Glomerular endothelial cell (primary cell): ENCODE results near the gene C1S. TPM values are rescaled to one million over a fixed set of nuclear protein-coding genes. Genes with fewer than 3 reads are reported as not detected.
"Not testable (repeated sequence)": the region's sequence is repeated elsewhere in the genome, so short reads cannot be mapped to it uniquely, and the experiment has no call there.

Experiments
- DNase-seq: peaks from one replicate; pipeline ENCODE4 v3.0.0-alpha.2; 2011; ENCODE audit warnings: low read depth, low spot score; ENCODE audit errors: extremely low read depth
- total RNA-seq: library from RNA; depleted of rRNA; stranded (reverse); fragments of >200 nt; gene quantifications from 2 replicates; pipeline ENCODE4 v1.2.3, GENCODE V29; 2015

C1S gene
- total RNA-seq, 1 donor from 2014 or later, result 0.64 TPM

DNA sequence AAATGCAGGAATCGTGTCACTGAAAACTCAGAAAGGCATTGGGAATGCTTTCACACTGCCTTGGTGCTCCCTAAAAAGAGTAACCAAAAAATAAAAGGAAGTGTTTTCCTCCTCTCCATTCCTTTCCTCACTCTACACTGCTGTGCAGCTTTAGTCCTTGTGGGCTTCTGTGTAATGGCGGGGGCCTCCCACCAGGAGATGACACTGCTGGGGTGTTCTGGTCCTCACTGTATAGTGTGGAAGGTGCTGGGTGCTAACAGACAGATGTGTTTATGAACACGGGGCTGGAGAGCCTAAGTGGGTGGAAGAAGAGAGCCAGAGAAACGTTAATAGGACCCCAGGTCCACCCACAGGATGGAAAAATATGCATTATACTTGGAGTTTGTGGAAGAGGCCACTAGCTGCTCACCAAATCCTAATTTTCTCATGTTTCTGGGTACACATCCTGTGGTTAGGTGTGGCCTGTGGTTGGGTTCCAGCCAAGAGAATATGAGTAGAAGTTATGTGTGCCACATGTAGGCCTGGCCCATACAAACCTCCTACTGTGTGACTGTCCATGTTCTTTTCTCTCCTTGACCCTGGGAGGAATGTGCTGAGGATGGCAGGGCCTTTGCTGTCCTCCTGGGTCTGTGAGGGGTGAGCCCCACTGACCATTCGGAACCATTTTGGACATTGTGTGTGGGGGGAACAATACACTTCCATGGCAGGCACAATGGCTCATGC, 14.0 kb upstream of the C1S start:
- no peak for DNase-seq

DNA sequence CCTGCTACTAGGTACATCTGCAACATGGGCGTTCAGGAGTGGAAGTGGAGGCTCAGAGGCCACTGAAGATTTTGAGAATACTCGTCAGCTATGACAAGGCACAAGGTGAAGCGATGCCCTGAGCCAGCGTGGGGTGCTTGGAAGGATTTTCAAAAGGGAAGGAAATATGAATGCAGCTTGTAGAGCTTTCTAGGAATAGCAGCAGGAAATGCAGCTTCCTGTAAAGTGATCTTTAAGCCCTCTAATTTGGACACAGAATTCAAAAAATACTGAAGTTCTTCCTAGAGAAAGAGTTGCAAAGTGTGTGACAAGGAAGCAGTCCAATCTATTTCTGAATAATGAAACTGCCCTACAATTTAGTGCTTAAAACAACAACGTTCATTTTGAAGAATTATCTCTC, 13.2 kb upstream of the C1S start:
- DNase-seq, result no peak

DNA sequence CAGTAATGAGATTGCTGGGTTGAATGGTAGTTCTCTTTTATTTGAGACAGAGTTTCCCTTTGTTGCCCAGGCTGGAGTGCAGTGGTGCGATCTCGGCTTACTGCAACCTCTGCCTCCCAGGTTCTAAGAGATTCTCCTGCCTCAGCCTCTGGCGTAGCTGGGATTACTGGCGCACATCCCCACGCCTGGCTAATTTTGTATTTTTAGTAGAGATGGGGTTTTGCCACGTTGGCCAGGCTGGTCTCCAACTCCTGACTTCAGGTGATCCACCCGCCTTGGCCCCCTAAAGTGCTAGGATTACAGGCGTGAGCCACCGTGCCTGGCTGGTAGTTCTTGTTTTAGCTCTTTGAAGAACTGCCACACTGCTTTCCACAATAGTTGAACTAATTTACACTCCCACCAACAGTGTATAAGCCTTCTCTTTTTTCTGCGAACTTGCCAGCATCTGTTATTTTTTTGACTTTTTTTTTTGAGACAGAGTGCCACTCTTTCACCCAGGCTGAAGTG, 11.0 kb upstream of the C1S start:
- DNase-seq, result not testable (repeated sequence)

DNA sequence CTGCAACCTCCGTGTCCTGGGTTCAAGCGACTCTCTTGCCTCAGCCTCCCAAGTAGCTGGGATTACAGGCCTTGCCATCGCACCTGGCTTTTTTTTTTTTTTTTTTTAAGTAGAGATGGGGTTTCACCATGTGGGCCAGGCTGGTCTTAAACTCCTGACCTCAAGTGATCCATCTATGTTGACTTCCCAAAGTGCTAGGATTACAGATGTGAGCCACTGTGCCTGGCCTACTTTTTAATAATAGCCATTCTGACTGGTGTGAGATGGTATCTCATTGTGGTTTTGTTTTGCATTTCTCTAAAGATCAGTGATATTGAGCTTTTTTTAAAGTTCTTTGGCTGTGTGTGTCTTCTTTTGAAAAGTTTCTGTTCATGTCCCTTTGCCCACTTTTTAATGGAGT, 10.5 kb upstream of the C1S start:
- not testable (repeated sequence) for DNase-seq

DNA sequence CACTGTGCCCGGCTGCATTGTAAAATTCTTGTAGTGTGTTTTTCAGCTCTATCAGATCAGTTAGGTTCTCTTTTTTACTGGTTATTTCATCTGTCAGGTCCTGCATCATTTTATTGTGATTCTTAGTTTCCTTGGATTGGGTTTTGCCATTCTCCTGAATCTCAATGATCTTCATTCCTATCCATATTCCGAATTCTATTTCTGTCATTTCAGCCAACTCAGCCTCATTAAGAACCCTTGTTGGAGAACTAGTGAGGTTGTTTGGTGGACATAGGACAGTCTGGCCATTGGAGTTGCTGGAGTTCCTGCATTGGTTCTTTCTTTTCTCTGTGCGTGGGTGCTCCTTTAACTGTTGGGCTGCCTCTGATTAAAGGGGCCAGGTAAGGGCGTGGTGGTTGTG, 5.6 kb upstream of the C1S start:
- DNase-seq, result no peak

DNA sequence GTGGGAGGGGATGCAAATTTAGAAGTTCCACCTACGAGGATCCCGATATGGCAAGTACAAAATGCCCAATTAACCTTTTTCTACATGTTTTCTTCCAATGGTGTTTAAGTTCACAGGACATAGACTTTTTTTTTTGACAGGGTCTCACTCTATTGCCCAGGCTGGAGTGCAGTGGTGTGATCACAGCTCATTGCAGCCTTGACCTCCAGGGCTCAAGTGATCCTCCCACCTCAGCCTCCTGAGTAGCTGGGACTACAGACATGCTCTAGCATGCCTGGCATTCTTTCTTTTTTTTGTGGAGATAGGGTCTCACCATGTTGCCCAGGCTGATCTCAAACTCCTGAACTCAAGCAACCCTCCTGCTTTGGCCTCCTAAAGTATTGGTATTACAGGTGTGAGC, 4.8 kb upstream of the C1S start:
- DNase-seq, result not testable (repeated sequence)

DNA sequence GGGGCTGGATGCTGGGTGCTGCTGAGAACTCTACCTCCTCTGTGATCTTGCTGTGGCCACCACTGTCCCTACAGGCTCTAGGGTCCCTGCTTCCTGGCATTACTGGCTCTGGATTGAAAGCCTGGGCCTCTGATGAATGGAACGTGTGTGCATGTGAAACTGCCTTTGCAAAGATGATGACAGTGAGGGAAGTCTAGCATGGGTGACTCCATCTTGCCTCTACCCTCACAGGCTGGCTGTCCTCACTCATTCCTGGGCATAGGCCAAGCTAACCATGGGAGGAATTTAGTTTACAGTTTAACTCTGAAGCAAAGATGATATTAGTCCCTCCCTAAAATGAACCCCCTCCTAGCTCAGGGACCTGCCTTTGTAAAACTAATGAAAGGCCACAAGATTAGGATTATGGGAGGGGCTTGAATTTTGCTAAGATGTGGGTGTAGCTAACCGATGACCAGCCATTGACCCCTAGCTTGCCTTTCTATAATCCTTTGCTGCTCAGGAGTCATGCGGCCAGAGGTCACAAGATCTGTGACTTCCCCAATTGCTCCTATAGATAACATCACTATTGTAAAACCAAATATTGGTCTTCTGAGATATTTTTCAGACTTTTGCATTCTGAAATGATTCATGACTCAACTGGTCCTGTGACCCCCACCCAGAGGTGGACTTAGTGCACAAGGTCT, 2.2 kb upstream of the C1S start:
- DNase-seq, result no peak

DNA sequence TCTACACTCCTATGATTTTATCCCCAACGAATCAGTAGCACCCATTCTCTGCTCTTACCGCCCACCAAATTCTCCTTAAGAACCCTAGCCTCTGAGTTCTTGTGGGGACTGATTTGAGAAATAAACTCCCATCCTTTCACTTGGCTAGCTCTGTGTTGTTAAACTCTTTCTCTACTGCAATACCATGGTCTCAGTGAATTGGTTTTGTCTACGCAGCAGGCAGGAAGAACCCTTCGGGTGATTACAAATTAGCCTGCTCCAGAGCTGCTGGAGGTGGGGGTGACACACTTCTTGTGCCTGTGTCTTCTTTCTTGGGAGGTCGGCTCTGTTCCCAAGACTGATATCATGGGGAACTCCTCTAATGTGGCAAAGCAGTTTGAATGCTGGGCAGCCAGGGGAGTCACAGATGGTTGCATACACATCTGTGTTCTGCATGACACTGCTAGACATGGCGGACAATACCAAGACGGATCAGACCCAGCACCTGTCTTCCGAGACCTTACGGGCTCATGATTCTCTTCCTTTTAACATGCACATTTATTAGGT, 1.6 kb upstream of the C1S start:
- DNase-seq, result no peak

DNA sequence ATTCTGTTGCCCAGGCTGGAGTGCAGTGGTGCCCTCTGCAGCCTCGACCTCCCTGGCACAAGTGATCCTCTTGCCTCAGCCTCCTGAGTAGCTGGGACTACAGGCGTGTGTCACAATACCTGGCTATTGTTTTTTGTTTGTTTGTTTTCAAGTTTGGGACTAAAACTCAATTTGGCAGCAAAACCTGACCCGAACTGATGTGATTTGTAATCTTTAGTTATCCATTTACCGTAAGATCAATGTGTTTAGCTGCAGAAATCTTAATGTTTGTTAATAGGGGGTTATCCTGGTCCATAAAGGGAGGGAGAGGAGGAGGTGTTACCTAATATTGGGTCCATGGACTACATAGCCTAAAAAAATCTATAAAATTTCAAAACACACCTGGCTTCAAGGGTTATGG, 738 bp upstream of the C1S start:
- DNase-seq, result no peak

DNA sequence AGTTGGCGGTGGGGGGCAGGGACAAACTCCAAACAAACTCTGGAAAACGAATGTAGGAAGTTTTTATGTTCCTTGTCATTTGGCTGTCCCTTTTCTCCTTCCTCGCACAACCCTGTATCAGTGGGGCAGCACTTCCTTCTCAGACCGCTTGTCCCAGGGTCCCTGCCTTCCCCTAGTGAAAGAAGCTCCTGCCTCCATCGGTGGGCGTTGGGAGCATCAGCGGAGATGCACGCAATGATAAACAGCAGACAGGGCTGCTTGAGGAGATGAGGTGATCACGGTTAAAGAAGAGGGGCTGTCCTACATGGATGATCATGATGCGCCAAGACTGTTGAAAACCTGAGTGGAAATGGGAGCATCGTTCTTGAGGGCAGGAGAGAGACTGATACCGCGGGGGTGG, 620 bp downstream of the C1S start:
- DNase-seq, result no peak

DNA sequence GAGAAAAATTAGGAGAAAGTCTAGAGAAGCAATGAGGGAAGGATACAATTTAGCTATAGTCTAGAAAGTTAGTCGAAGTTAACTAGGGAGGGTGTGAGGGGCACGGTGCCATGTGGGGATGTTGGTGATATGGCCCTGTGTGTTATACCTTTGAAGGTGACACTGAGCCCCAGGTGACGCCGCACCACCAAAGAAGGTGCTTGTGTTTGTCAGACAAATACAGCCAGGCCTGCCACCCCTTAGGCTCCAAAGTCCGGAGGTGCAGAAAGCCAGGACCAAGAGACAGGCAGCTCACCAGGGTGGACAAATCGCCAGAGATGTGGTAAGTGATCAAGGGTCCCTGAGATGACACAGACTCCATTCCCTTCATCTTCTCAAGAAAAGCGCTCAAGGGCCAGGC, 1.1 kb downstream of the C1S start:
- no peak for DNase-seq

DNA sequence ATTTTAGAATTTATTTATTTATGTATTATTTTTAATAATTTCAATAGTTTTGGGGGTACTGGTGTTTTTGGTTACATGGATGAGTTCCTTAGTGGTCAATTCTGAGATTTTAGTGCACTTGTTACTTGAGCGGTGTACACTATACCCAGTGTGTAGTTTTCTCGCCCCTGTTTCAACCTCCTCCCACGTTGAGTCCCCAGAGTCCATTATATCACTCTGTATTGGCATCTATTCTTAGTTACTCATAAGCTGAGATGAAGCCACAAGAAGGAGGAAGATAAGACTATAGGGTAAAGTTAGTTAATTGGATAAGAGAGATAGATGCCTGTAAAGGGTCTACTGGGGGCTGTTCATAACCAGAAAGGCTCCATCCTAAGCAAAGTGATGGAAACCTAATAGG, 4.0 kb downstream of the C1S start:
- DNase-seq, result no peak

DNA sequence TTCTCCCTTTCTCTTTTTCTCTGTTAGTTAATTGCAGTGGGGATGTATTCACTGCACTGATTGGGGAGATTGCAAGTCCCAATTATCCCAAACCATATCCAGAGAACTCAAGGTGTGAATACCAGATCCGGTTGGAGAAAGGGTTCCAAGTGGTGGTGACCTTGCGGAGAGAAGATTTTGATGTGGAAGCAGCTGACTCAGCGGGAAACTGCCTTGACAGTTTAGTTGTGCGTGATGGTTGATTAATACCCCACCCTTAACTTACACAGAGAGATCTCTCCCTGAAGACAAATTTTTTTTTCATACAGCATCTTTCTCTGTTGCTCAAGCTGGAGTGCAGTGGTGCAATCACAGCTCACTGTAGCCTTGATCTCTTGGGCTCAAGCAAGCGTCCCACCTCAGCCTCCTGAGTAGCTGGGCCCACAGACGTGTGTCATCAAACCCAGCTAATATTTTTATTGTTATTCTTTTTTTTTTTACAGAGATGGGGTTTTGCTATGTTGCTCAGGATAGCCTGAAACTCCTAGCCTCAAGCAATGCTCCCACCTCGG, 4.6 kb downstream of the C1S start:
- DNase-seq, result no peak

DNA sequence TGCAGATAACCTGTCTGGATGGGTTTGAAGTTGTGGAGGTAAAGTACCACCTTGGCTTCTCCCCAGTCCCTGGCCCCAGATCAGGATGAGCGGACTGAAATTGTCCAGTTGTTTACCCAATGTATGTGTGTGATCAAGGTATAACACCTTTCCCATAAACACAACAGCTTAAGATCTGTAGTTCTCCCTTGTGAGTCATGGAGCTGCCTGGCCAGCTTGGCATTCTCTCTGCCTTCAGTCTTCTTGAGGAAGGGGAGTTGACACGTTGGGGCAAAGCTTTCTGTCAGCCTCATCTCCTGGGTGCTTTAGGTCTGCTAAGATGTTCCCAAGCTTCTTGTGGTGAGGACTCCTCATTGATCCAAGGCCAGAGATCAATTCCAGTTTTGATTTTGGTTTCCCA, 6.1 kb downstream of the C1S start:
- no peak for DNase-seq

DNA sequence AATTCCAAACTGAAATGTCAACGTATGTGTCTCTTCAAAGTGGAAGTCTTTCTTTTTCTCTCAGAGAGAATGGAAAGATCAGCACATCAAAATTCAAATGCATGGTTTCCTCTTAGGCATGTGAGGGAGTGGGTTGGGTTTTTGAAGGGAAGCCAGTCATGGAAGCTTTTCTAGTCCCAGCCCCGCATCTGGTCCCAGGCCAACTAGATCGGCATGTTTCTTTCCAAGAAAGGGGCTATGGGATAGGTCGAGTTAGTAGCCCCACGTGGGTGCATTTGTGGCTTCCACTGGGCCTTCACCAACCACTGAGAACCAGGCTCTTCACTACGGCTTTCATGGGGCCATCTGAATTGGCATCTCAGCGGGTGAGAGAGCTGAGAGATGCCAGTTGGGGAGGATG, 6.6 kb downstream of the C1S start:
- DNase-seq, result no peak

DNA sequence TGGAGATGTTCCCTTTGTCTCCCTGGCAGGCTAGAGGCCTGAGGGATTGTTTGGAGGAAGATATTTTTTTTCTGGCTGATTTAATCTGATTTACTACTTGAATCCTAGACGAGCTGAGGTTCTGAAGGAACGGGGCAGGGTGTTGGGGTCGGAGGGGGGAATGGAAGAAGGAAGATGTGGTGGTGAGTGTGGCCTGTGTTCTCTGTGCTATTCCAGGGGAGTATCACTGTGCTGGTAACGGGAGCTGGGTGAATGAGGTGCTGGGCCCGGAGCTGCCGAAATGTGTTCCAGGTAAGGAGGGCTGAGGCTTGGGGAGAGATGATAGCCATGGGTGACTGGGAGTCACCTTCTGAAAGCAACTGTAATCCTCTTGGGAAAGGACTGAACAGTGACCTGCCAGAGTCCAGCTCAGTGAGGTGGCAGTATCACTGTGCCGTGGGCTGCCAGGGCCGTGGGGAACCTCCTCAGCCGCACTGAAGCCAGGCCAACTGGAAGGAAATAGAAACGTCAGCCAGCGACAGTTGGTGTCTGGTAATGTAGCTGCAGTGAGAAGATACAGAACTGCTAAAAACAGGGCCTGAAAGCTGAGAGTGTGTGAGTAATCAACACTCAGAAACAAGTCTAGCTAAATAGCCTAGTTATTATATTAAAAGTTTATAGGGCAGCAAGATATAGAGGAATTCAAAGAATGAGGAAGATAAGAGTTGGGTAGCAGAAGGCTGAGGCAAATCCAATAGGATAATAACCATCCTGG, 7.9 kb downstream of the C1S start:
- DNase-seq, result no peak

DNA sequence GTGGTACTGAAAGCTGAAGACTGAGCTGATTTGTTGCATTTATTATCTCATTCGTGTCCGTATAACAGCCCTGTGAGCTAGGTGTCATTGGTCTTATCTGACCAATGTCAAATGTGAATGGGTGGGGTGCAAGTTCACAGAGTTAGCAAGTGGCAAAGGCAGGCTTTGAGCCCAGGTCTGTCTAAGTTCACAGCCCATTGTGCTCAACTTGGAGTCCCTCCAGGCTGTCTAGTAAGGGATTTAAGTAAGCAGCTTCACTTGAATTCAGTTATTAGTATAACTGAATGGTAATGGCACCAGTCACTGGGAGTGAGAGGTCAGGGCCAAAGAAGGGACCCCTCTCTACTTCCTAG, 8.5 kb downstream of the C1S start:
- no peak for DNase-seq

DNA sequence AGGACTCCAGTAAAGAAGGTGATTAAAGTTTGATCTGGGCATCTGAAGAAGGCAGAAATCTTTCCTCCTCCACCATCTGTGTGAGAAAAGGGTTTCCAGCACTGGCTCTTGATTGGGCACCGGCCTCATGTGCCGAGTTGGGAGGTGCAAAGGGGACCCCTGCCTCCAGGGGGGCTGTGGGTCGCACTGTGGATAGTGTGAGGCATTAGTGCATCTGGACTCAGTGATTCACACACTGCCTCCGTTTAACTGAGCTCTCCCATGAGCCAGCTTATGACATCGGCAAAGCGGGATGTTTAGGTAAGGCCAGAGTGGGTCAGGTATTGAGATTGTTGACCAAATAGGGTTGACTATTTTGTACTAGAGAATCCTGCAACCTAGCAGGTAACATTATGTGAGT, 8.9 kb downstream of the C1S start:
- DNase-seq, result no peak

DNA sequence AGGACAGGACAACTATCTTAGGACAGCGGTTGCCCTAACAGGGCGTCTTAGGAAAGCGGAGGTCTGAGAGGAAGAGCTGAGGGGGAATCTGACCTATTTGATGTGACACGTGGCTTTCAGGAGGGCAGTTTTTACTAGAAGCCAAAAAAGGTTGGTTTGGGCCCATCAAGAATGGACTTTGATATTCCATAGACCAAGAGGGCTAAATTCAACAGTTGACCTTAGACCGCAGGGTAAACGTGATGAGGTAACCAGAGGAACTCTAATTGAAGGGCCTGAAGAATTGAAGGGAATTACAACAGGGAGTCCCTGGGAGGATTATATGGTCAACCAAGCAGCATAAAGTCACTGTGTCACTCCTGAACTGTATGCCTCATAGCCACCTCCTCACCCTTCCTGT, 11.5 kb downstream of the C1S start:
- DNase-seq, result no peak

DNA sequence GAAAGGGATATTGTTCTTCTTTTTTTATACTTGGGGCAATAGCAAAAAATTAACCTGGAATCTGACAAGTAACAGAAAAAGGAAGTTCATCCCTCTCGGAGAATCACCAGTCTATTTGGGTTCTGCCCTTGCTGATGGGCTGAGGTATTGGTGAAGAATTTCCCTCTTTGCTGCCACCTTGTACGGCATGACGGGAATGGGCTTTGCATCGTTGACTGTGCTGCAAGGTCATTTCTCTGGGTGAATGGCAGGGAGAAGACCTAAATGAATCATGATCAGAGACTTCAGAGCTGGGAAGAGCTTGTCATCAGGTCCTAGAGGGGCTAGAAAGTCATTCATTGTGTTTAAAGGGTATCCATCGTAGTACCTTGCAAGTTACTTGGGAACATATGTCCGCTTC, 12.0 kb downstream of the C1S start:
- DNase-seq, result no peak

DNA sequence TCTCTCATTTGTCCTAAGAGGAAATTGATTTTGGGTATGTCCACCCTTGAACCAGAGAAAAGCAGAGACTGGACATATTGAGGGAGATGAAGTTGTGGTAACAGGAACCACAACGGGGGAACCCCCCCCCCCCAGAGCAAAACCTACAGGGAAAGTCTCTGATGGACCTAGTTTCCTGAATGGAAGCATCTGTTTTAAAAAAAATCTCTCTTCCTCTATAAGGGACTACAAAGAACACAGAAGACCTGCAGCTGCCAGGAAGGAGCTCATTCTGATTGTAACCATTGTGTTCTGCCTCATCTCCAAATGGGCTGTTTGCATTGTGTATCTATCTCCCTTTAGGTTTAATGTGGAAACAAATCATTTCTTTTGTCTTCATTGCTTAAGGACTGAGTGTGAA, 13.4 kb downstream of the C1S start:
- no peak for DNase-seq
